Measurements from ENCODE around the gene AKAP13.
"Not testable (repeated sequence)": the region's sequence is repeated elsewhere in the genome, so short reads cannot be mapped to it uniquely, and the experiment has no call there.

The AKAP13 gene

GRCh38 chr15:85470563-85471271 lies 90.3 kb downstream of the AKAP13 start:
- Histone ChIP-seq H3K36me3 (ENCODE audit: control insufficient read depth, insufficient read depth, low read length) (no peaks in the 10 kb centered on the region), H3K4me3 (ENCODE audit: low read depth, low read length) (no peak overlapping the region), H3K27ac (ENCODE audit: low read depth, low read length) (peak overlapping the region; percentile 39), H3K9ac (ENCODE audit: low read depth, low read length) (no peak overlapping the region), H3K27me3 (ENCODE audit: control insufficient read depth, insufficient read depth, low read length) (no peaks in the 10 kb centered on the region), H3K9me3 (ENCODE audit: control insufficient read depth, insufficient read depth, low read length) (no peaks in the 10 kb centered on the region), H3K4me1 (ENCODE audit: control insufficient read depth, insufficient read depth, low read length) (peaks cover 25% of the 10 kb centered on the region)

GRCh38 chr15:85472349-85472748 lies 91.9 kb downstream of the AKAP13 start:
- H3K4me1 ChIP-seq (ENCODE audit: control insufficient read depth, insufficient read depth, low read length) = peaks cover 22% of the 10 kb centered on the region
- H3K9me3 ChIP-seq (ENCODE audit: control insufficient read depth, insufficient read depth, low read length) = no peaks in the 10 kb centered on the region
- H3K27me3 ChIP-seq (ENCODE audit: control insufficient read depth, insufficient read depth, low read length) = no peaks in the 10 kb centered on the region
- H3K4me3 ChIP-seq (ENCODE audit: low read depth, low read length) = no peak overlapping the region
- no peaks in the 10 kb centered on the region for H3K36me3 ChIP-seq (ENCODE audit: control insufficient read depth, insufficient read depth, low read length)
- no peak overlapping the region for H3K9ac ChIP-seq (ENCODE audit: low read depth, low read length)
- H3K27ac ChIP-seq (ENCODE audit: low read depth, low read length) = no peak overlapping the region

GRCh38 chr15:85473455-85473854 lies 93.1 kb downstream of the AKAP13 start:
- no peak overlapping the region for H3K4me3 ChIP-seq (ENCODE audit: low read depth, low read length)
- H3K9me3 ChIP-seq (ENCODE audit: control insufficient read depth, insufficient read depth, low read length) = no peaks in the 10 kb centered on the region
- no peaks in the 10 kb centered on the region for H3K27me3 ChIP-seq (ENCODE audit: control insufficient read depth, insufficient read depth, low read length)
- no peak overlapping the region for H3K9ac ChIP-seq (ENCODE audit: low read depth, low read length)
- peaks cover 26% of the 10 kb centered on the region for H3K4me1 ChIP-seq (ENCODE audit: control insufficient read depth, insufficient read depth, low read length)
- H3K36me3 ChIP-seq (ENCODE audit: control insufficient read depth, insufficient read depth, low read length) = no peaks in the 10 kb centered on the region
- no peak overlapping the region for H3K27ac ChIP-seq (ENCODE audit: low read depth, low read length)

GRCh38 chr15:85474700-85475316 lies 94.4 kb downstream of the AKAP13 start:
- no peak overlapping the region for H3K4me3 ChIP-seq (ENCODE audit: low read depth, low read length)
- no peaks in the 10 kb centered on the region for H3K36me3 ChIP-seq (ENCODE audit: control insufficient read depth, insufficient read depth, low read length)
- H3K4me1 ChIP-seq (ENCODE audit: control insufficient read depth, insufficient read depth, low read length) = peaks cover 39% of the 10 kb centered on the region
- no peaks in the 10 kb centered on the region for H3K27me3 ChIP-seq (ENCODE audit: control insufficient read depth, insufficient read depth, low read length)
- no peak overlapping the region for H3K9ac ChIP-seq (ENCODE audit: low read depth, low read length)
- H3K9me3 ChIP-seq (ENCODE audit: control insufficient read depth, insufficient read depth, low read length) = no peaks in the 10 kb centered on the region
- no peak overlapping the region for H3K27ac ChIP-seq (ENCODE audit: low read depth, low read length)

- H3K9me3 ChIP-seq (ENCODE audit: control insufficient read depth, insufficient read depth, low read length) = no peaks in the 10 kb centered on the region
- peaks cover 39% of the 10 kb centered on the region for H3K4me1 ChIP-seq (ENCODE audit: control insufficient read depth, insufficient read depth, low read length)
- no peak overlapping the region for H3K4me3 ChIP-seq (ENCODE audit: low read depth, low read length)
- no peaks in the 10 kb centered on the region for H3K36me3 ChIP-seq (ENCODE audit: control insufficient read depth, insufficient read depth, low read length)
- no peak overlapping the region for H3K9ac ChIP-seq (ENCODE audit: low read depth, low read length)
- H3K27me3 ChIP-seq (ENCODE audit: control insufficient read depth, insufficient read depth, low read length) = no peaks in the 10 kb centered on the region
- H3K27ac ChIP-seq (ENCODE audit: low read depth, low read length) = no peak overlapping the region
Observed at GRCh38 chr15:85475317-85475701, 94.9 kb downstream of the AKAP13 start.

GRCh38 chr15:85475711-85476110 lies 95.3 kb downstream of the AKAP13 start:
- Histone ChIP-seq H3K4me1 (ENCODE audit: control insufficient read depth, insufficient read depth, low read length) (peaks cover 35% of the 10 kb centered on the region), H3K27me3 (ENCODE audit: control insufficient read depth, insufficient read depth, low read length) (no peaks in the 10 kb centered on the region), H3K9me3 (ENCODE audit: control insufficient read depth, insufficient read depth, low read length) (no peaks in the 10 kb centered on the region), H3K27ac (ENCODE audit: low read depth, low read length) (no peak overlapping the region), H3K4me3 (ENCODE audit: low read depth, low read length) (no peak overlapping the region), H3K36me3 (ENCODE audit: control insufficient read depth, insufficient read depth, low read length) (no peaks in the 10 kb centered on the region), H3K9ac (ENCODE audit: low read depth, low read length) (no peak overlapping the region)

GRCh38 chr15:85477061-85477460 lies 96.7 kb downstream of the AKAP13 start:
- Histone ChIP-seq H3K27me3 (ENCODE audit: control insufficient read depth, insufficient read depth, low read length) (no peaks in the 10 kb centered on the region), H3K27ac (ENCODE audit: low read depth, low read length) (no peak overlapping the region), H3K36me3 (ENCODE audit: control insufficient read depth, insufficient read depth, low read length) (no peaks in the 10 kb centered on the region), H3K9me3 (ENCODE audit: control insufficient read depth, insufficient read depth, low read length) (no peaks in the 10 kb centered on the region), H3K9ac (ENCODE audit: low read depth, low read length) (no peak overlapping the region), H3K4me3 (ENCODE audit: low read depth, low read length) (no peak overlapping the region), H3K4me1 (ENCODE audit: control insufficient read depth, insufficient read depth, low read length) (peaks cover 31% of the 10 kb centered on the region)

- no peak overlapping the region for H3K9ac ChIP-seq (ENCODE audit: low read depth, low read length)
- no peaks in the 10 kb centered on the region for H3K36me3 ChIP-seq (ENCODE audit: control insufficient read depth, insufficient read depth, low read length)
- no peak overlapping the region for H3K27ac ChIP-seq (ENCODE audit: low read depth, low read length)
- no peaks in the 10 kb centered on the region for H3K27me3 ChIP-seq (ENCODE audit: control insufficient read depth, insufficient read depth, low read length)
- peaks cover 31% of the 10 kb centered on the region for H3K4me1 ChIP-seq (ENCODE audit: control insufficient read depth, insufficient read depth, low read length)
- no peaks in the 10 kb centered on the region for H3K9me3 ChIP-seq (ENCODE audit: control insufficient read depth, insufficient read depth, low read length)
- H3K4me3 ChIP-seq (ENCODE audit: low read depth, low read length) = no peak overlapping the region
Observed at GRCh38 chr15:85477730-85478129, 97.3 kb downstream of the AKAP13 start.

GRCh38 chr15:85479071-85479647 lies 98.8 kb downstream of the AKAP13 start:
- H3K9ac ChIP-seq (ENCODE audit: low read depth, low read length) = no peak overlapping the region
- H3K9me3 ChIP-seq (ENCODE audit: control insufficient read depth, insufficient read depth, low read length) = no peaks in the 10 kb centered on the region
- peak overlapping the region; percentile 67 for H3K27ac ChIP-seq (ENCODE audit: low read depth, low read length)
- H3K36me3 ChIP-seq (ENCODE audit: control insufficient read depth, insufficient read depth, low read length) = no peaks in the 10 kb centered on the region
- H3K4me3 ChIP-seq (ENCODE audit: low read depth, low read length) = no peak overlapping the region; the same call in 1 of the 2 replicates
- peaks cover 26% of the 10 kb centered on the region for H3K4me1 ChIP-seq (ENCODE audit: control insufficient read depth, insufficient read depth, low read length)
- H3K27me3 ChIP-seq (ENCODE audit: control insufficient read depth, insufficient read depth, low read length) = no peaks in the 10 kb centered on the region

- no peak overlapping the region for H3K27ac ChIP-seq (ENCODE audit: low read depth, low read length)
- no peak overlapping the region for H3K9ac ChIP-seq (ENCODE audit: low read depth, low read length)
- no peaks in the 10 kb centered on the region for H3K27me3 ChIP-seq (ENCODE audit: control insufficient read depth, insufficient read depth, low read length)
- no peaks in the 10 kb centered on the region for H3K9me3 ChIP-seq (ENCODE audit: control insufficient read depth, insufficient read depth, low read length)
- H3K4me3 ChIP-seq (ENCODE audit: low read depth, low read length) = no peak overlapping the region
- no peaks in the 10 kb centered on the region for H3K36me3 ChIP-seq (ENCODE audit: control insufficient read depth, insufficient read depth, low read length)
- peaks cover 26% of the 10 kb centered on the region for H3K4me1 ChIP-seq (ENCODE audit: control insufficient read depth, insufficient read depth, low read length)
Observed at GRCh38 chr15:85480923-85481322, 100.5 kb downstream of the AKAP13 start.

- peaks cover 26% of the 10 kb centered on the region for H3K4me1 ChIP-seq (ENCODE audit: control insufficient read depth, insufficient read depth, low read length)
- H3K4me3 ChIP-seq (ENCODE audit: low read depth, low read length); H3K36me3 ChIP-seq (ENCODE audit: control insufficient read depth, insufficient read depth, low read length); H3K27ac ChIP-seq (ENCODE audit: low read depth, low read length); H3K9ac ChIP-seq (ENCODE audit: low read depth, low read length); H3K27me3 ChIP-seq (ENCODE audit: control insufficient read depth, insufficient read depth, low read length); H3K9me3 ChIP-seq (ENCODE audit: control insufficient read depth, insufficient read depth, low read length): not testable (repeated sequence)
Observed at GRCh38 chr15:85481543-85481942, 101.1 kb downstream of the AKAP13 start.

Data from HUES48 (cell line).